HPDE6-E6E7 (cell line): ENCODE results near the gene KLF1.
"Not testable (repeated sequence)": the region's sequence is repeated elsewhere in the genome, so short reads cannot be mapped to it uniquely, and the experiment has no call there.

ENCODE experiments used
- DNase-seq: peaks from one replicate; pipeline ENCODE4 v3.0.0; 2011; ENCODE audit warnings: missing footprints; ENCODE audit errors: extremely low spot score

Gene KLF1

DNA sequence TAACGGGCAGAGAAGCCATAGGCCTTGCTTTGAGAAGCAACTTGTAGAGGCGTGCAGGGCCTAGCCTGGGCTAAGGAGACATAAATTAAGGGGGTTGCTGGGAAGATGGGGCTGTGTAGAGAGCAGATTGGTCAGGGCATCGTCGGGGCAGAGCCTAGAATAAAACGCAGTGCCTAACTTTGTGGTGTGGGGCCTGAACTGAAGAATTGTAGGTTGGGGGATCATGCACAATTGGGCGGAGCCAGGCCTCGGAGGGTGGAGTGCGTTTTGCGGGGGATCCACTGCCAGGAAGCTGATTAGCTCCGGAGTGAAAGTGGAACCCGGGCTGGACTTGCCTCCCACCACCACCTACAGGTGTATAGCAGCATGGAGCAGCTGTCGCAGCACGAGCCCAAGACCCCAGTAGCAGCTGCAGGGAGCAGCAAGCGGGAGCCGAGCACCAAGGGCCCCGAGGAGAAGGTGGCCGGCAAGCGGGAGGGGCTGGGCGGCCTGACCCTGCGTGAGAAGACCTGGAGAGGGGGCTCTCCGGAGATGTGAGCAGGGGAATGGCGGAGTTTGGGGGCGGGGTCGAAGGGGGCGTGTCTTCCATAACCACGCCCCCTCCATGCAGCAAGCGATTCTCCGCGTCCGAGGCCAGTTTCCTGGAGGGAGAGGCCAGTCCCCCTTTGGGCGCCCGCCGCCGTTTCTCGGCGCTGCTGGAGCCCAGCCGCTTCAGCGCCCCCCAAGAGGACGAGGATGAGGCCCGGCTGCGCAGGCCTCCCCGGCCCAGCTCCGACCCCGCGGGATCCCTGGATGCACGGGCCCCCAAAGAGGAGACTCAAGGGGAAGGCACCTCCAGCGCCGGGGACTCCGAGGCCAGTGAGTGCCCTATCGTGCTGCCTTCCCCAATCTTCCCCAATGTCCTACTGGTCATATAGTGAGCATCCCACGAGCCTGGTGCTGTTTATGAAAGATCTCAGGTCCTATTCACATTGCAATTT, 19.6 kb downstream of the KLF1 start:
- no peak for DNase-seq

DNA sequence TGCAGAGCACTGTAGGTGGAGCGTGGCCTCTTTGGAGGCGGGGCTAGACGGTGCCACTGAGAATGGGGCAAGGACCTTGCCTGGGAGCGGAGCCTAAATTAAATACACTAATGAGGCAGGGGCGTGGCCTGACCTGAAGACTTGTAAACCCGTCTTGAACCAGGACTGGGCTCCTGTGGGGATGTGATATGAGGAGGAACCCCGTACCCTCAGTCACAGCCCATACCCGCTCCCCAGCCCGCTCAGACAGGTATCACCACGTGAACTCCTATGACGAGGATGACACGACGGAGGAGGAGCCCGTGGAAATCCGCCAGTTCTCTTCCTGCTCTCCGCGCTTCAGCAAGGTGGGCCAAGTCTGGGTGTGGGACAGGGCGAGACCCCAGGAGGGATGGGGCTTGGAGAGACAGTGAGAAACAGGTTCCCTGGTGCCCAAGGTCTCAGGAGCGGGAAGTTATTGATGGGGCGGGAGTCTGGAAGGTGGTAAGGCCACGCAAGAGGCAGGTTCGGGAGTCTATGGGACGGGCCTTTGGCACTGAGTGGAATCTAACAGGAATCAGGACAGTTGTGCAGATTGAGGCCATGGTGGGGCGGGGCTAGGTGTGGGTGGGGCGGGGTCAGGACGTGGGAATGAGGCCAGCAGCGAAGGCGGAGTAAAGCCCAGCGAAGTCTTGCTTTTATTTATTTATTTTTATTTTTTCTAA, 20.4 kb downstream of the KLF1 start:
- DNase-seq: no peak

DNA sequence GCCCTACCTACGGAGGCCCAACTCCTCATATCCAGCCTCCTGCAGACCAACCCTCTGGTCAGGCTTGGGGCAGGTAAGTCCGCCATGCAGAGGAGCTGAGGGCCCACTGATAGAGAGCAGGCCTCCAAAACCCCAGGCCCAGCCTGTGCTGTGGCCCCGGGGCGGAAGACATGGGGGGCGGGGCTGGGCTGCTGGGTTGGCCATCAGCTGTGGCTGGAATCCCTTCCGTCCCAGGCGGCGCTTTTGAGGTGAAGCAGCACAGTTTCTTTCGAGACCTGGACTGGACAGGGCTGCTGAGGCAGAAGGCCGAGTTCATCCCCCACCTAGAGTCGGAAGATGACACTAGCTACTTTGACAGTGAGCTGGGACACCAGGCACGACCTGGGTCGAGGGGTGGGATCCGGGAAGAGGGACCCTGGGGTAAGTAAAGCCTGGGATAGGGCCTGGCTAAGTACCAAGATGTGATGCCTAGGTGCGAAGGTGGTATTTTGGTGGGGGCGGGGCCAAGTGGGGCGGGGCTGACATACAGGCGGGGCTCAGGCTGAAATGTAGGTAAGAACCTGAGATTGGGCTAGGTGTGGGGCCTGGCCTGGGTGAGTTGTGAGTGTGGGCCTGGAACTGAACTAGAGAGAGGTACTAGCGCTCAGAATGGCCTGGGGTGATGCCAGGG, 21.1 kb downstream of the KLF1 start:
- no peak for DNase-seq

DNA sequence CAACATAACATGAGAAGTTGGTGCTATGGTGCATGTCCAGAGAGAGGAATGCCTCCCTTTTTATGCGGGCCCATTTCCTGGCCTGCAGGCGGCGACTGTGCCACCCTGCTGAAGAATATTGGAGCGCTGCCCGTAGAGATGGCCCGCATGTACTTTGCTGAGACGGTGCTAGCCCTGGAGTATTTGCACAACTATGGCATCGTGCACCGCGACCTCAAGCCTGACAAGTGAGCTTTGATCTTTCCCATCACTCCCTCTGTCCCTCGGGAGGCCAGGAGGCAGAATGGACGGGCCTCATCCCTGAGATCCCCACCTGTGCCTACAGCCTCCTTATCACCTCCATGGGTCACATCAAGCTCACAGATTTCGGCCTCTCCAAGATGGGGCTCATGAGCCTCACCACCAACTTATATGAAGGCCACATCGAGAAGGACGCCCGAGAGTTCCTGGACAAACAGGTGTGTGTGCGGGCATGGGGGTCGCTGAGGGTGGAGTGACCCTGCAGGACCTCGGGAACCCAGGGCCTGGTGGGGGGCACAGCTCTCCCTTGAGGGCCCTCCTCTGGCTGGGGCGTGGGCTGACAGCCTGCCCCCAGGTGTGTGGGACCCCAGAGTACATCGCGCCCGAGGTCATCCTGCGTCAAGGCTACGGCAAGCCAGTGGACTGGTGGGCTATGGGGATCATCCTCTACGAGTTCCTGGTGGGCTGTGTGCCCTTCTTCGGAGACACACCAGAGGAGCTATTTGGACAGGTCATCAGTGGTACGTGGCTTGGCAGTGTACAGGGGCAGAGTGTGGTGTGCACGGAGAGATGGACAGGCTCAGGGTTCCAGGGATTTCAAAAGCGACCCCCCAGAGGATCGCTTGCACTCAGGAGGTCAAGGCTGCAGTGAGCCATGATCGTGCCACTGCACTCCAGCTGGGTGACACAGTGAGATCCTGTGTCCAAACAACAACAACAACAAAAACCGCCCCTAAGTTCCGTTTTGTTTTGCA, 22.0 kb downstream of the KLF1 start:
- DNase-seq: no peak

DNA sequence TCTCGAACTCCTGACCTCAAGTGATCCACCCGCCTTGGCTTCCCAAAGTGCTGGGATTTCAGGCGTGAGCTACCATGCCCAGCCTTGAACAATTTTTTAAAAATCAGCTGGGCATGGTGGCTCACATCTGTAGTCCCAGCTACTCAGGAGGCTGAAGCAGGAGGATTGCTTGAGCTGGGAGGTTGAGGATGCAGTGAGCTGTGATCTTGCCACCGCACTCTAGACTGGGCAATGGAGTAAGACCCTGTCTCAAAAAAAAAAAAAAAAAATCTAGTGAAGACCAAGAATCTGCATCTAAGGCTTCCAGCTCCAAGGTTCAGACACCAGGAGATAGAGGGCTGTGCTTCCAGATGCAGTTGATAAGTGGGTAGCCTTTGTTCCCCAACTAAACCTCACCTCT, 22.9 kb downstream of the KLF1 start:
- DNase-seq: no peak

DNA sequence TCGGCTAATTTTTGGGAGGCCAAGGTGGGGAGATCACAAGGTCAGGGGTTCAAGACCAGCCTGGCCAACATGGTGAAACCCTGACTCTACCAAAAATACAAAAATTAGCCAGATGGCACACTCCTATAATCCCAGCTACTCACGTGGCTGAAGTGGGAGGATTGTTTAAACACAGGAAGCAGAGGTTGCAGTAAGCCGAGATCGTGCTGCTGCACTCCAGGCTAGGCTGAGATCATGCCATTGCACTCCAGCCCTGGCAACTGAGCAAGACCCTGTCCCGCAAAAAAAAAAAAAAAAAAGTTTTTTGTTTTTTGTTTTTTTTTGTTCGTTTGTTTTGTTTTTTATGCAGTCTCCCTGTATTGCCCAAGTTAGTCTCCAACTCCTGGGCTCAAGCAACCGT, 27.5 kb downstream of the KLF1 start:
- DNase-seq: no peak

DNA sequence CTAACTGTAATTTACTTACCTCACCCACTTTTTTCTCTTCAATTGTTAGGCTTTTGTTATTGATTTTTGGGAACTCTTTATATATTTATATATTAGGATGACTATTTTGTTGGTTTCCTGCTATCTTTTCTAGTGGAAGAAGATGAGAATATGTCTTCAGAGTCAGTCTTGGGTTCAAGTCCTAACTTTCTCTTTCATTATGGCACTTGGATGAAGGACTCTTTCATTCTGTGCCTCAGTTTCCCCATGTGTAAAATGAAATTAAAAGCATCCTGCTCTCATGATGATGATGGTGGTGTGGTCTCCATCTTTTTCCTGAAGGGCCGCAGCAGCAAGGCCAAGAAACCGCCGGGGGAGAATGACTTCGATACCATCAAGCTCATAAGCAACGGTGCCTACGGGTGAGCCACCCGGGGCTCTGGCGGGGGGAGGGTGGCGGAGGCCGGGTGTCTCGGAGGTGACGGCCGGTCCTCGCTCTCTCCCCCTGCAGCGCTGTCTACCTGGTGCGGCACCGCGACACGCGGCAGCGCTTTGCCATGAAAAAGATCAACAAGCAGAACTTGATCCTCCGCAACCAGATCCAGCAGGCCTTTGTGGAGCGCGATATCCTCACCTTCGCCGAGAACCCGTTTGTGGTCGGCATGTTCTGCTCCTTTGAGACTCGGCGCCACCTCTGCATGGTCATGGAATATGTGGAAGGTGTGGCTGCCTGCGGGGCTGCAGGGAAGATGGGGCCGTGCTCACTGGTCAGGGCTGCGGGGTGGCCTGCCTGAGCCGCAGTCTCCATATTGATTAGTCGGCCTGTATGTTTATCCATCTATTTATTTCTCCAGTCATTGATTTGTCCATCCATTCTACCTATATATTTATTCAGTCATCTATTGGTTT, 28.7 kb downstream of the KLF1 start:
- DNase-seq: no peak

DNA sequence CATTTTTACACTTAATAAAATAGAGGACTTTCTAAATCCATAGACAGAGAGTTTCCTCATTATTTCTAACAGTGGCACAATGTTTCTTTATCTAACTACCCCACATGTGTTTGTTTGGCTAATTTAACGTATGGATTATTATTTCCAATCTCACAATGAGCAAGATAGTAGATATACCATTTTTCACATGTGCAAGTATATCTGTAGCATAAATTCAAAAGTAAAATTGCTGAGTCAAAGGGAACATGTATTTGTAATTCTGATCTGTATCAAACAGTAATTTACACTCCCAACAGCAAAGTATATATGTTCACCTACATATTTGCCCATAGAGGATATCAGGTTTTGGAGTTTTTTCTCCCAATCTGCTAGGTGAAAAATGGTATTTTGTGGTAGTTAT, 30.3 kb downstream of the KLF1 start:
- DNase-seq: no peak

DNA sequence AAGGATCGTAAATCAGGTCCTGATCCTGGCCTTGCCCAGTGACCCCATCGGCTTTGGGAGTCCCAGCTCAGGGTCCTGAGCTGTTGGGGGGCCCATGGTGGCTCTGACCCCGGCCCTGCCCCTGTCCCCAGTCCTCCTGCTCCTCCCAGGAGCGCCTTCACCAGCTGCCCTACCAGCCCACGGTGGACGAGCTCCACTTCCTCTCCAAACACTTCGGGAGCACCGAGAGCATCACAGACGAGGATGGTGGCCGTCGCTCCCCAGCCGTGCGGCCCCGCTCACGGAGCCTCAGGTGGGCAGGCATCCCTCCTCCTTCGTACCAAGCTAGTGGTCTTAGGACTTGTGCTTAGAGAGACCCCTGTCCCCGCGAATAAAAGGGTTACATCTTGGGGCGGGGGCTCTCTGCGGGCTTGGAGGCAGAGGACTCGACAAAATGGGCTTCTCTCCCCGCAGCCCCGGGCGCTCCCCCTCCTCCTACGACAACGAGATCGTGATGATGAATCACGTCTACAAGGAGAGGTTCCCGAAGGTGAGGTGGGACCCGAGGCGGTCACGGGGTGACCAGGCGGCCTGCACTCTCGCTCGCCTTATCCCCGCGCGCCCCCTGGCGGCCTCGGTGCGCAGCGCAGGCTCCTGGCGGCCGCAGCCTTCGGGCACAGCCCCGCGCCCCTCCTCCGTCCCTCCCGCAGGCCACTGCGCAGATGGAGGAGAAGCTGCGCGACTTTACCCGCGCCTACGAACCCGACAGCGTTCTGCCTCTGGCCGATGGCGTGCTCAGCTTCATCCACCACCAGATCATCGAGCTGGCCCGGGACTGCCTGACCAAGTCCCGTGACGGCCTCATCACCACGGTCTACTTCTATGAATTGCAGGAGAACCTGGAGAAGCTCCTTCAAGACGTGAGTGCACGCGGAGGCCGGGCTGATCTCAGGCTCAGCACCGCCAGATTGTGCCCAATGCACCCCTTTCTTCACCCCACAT, 39.6 kb downstream of the KLF1 start:
- peak; percentile 87 for DNase-seq

DNA sequence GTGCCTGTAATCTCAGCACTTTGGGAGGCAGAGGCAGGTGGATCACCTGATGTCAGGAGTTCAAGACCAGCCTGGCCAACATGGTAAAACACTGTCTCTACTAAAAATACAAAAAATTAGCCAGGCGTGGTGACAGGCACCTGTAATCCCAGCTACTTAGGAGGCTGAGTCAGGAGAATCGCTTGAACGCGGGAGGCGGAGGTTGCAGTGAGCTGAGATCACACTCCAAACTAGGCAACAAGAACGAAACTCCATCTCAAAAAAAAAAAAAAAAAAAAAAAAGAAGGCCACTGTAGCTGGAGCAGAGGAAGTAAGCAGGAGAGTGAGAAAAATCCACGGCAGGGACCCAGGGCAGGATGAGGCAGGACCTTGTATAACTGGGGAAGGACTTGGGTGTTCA, 40.4 kb downstream of the KLF1 start:
- DNase-seq: not testable (repeated sequence)

DNA sequence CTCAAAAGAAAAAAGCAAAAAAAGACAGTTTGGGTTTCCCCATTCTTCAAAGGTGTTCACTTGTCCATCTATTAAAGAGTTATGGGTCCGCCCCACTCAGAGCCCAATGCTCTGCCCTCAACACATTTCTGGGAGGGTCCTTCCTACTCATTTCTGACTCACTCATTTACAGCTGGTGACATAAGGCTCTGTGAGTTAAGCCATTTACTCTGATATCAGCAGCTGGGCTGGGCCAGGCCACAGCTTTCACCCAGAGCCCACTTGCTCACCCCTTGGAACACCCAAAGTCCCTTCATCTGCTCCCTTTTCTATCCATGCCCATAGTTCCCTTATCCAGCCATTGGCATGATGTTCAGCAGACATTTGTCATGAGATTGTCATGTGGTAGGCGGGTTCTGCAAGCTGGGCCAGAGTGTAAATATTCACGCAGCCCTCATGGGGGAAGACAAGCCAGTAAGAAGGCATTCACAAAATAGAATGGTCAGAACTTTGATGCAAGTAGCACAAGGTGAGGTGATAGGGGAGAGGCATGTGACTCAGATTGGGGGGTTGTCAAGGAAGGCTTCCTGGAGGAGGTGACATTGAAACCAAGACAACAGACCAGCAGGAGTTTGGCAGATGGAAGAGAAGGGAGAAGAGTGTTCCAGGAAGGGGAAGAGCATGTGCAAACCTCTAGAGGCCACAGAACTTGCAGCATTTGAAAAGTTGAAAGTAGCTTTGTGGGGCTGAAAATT, 42.8 kb downstream of the KLF1 start:
- DNase-seq: no peak

DNA sequence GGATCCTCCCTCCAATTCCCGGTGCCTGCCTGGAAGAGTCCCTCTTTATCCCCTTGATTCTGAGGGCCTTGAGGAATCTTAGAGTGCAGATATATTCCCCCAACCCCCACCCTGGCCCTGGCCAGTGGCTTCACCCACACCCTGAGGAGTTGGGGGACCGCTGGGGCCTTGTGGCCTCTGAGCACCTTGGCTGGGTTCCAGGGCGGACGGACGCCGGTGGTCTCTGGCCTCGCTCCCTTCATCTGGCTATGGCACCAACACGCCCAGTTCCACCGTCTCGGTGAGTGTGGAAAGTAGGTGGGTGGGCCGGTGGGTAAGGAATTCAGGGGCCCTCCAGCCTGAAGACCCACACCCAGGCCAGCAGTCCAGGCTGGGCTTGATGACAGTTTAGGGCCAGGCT, 43.7 kb downstream of the KLF1 start:
- DNase-seq: no peak

DNA sequence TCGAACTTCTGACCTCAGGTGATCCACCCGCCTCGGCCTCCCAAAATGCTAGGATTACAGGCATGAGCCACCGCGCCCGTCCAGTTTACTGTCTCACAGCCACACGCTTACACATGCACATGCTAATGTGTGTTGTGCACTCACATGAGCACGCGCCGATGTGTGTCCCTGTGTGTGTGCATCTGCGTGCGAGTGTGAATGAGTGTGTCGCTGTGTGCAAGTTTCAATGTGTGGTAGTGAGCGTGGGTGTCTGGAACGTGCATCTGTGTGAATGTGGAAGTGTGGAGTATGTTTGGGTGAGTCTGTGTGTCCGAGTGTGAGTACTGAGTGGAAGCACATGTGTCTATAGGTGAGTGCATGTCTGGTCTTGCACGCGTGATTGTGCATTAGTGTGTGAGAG, 44.5 kb downstream of the KLF1 start:
- no peak for DNase-seq

DNA sequence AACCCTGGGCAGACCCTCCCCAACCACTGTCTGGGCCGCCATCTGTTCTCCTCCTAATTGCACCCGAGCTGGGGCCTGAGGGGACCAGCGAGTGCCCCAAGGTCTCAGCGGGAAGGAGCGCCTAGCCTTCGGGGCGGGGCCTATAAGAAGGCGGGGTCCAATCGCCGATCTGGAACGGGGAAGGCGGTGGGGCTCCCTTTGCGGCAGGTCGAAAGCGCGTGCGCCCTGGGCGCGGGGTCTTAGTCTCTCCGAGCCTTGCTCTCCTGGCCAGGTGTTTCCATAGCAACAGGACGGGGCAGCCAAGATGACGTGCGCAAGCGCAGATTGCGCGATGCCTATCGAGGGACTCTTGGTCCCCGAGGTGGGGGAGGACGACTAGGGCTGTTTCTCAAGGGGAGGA, 45.9 kb downstream of the KLF1 start:
- DNase-seq: no peak

DNA sequence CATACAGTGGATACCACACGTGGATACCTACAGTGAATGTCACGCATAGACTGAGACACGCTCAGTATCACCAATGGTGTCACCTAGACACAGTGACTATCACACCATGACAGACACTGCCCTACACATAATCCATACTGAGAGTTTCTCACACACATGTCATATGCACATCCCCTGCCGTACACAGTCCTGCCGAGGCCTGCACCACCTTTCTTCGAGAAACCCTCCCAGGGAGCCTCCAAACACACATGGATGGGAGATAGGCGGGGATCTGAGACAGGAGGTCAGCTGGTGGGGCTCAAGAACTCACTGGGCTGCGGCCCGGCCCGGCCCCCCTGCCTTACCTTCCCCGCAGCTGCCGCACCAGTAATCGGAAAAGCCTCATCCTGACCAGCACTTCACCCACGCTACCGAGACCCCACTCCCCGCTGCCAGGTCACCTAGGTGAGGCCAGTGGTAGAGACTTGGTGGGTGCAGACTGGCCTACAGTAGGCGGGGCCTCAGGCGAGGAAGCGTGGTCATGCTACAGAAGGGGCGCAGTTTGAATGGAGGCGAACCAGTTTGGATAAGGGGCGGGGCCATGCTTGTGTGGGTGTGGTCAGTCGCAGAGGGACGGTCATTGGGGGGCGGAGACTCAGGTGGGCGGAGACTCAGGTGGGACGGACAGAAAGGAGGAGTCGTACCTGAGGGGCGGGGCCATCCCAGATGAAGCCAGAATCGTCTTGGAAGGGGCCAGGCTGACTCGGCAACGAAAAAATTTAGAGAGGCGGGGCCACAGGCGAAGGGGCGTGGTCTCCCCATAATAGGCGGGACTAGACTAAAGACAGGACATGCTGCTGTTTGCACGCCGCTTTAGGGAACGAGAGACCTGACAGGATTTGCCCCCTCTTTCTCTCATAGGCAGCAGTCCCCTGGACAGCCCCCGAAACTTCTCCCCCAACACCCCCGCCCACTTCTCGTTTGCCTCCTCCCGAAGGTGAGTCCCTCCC, 46.6 kb downstream of the KLF1 start:
- no peak for DNase-seq

DNA sequence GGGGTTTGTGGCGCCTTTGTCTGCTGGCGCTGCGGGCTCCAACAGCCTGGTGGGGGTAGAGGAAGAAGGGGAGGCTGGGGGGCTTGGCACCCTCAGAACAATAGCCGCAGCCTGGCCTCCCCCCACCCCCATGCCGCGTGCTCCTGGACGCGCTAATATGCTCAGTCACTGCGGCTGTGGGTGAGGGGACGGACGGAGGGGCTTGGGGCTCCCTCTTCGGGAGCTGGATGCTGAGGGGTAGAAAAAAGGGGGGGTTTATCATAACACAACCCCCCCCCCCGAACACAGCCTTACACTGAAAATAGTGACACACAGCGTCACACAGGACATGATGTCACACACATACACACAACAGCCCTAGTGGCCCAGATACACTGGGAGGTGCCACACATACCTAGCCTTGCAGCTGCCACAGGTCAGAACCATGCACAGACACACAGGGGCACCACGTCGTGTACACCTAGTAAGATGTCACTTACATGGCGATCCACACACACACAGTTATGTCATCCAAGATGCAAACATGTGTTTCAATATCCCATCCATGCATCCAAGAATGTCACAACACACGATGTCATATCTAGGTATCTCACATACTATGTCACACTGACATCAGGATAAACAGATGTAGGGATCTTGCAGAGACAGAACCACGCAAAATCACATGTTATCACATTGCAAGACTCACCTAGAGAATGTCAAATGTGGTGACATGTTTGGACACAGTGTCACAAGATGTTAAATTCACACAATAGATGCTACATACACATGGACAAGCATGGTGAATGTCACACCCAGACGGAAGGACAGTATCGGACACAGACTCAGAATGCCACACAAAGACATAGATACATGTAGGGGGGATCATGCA, 47.9 kb downstream of the KLF1 start:
- no peak for DNase-seq
